GM23248 (cell line): ENCODE data around the gene LMAN2. TPM values are rescaled to one million over a fixed set of nuclear protein-coding genes. Genes with fewer than 3 reads are reported as not detected.

Experiments used
- DNase-seq: peaks from one replicate; pipeline ENCODE4 v3.0.0-alpha.2; 2015
- H2AFZ ChIP-seq: fragments of 200-600 bp; sonication (generic); 2 replicates; pipeline ENCODE4 v1.6.1; 2016; ENCODE audit warnings: antibody characterized with exemption
- H3F3A ChIP-seq: fragments of 200-600 bp; sonication (generic); 2 replicates; pipeline ENCODE4 v1.6.1; 2016; ENCODE audit warnings: mild to moderate bottlenecking, antibody characterized with exemption, mixed run types; ENCODE audit not compliant: insufficient read depth
- H3K27ac ChIP-seq: fragments of 200-600 bp; sonication (generic); 2 replicates; pipeline ENCODE4 v1.5.1; 2016; ENCODE audit warnings: mild to moderate bottlenecking
- H3K27me3 ChIP-seq: fragments of 200-600 bp; sonication (generic); replicated peaks from 2 replicates; pipeline ENCODE4 v1.6.1; 2016; ENCODE audit warnings: mild to moderate bottlenecking; ENCODE audit not compliant: insufficient read depth
- H3K36me3 ChIP-seq: fragments of 200-600 bp; sonication (generic); 2 replicates; pipeline ENCODE4 v1.6.1; 2016; ENCODE audit warnings: low read depth, mild to moderate bottlenecking
- H3K4me1 ChIP-seq: fragments of 200-600 bp; sonication (generic); 2 replicates; pipeline ENCODE4 v1.6.1; 2016; ENCODE audit warnings: mild to moderate bottlenecking; ENCODE audit not compliant: insufficient read depth
- H3K4me2 ChIP-seq: fragments of 200-600 bp; sonication (generic); one replicate; pipeline ENCODE4 v1.6.1; 2016; ENCODE audit warnings: mild to moderate bottlenecking; ENCODE audit not compliant: unreplicated experiment
- H3K4me3 ChIP-seq: fragments of 200-600 bp; sonication (generic); 2 replicates; pipeline ENCODE4 v1.5.1; 2016; ENCODE audit warnings: mild to moderate bottlenecking
- H3K79me2 ChIP-seq: fragments of 200-600 bp; sonication (generic); 2 replicates; pipeline ENCODE4 v1.6.1; 2016; ENCODE audit warnings: mild to moderate bottlenecking; ENCODE audit not compliant: insufficient read depth
- H3K9ac ChIP-seq: fragments of 200-600 bp; sonication (generic); 2 replicates; pipeline ENCODE4 v1.6.1; 2016; ENCODE audit warnings: mild to moderate bottlenecking
- H3K9me2 ChIP-seq: fragments of 200-600 bp; sonication (generic); 2 replicates; pipeline ENCODE4 v1.6.1; 2016; ENCODE audit warnings: mixed run types, mild to moderate bottlenecking, moderate library complexity; ENCODE audit not compliant: insufficient read depth
- H3K9me3 ChIP-seq: fragments of 200-600 bp; sonication (generic); one replicate; pipeline ENCODE4 v1.6.1; 2017; ENCODE audit warnings: low read depth
- H4K20me1 ChIP-seq: fragments of 200-600 bp; sonication (generic); 2 replicates; pipeline ENCODE4 v1.6.0; 2016; ENCODE audit not compliant: insufficient read depth
- EZH2 ChIP-seq: fragments of 200-600 bp; sonication (generic); IDR thresholded peaks from 2 replicates; pipeline ENCODE4 v1.6.1; 2018; ENCODE audit warnings: antibody characterized with exemption, mild to moderate bottlenecking; ENCODE audit not compliant: insufficient read depth, poor library complexity, severe bottlenecking
- EZH2phosphoT487 ChIP-seq: fragments of 200-600 bp; sonication (generic); IDR thresholded peaks from 2 replicates; pipeline ENCODE4 v1.6.1; 2018; ENCODE audit warnings: antibody characterized with exemption, moderate library complexity, mild to moderate bottlenecking, low read depth; ENCODE audit not compliant: insufficient read depth
- WGBS, 2 experiments: methylation state at CpG; one replicate each; pipeline ENCODE4 v1.1.6; 2015 to 2017; ENCODE audit warnings: low lambda C conversion rate in 2 of 2, low coverage in 1 of 2; ENCODE audit errors: missing lambda C conversion rate in 2 of 2; 5-methylcytosine and 5-hydroxymethylcytosine counted together
- in situ Hi-C: fragments of 300-500 bp; cut with MboI; formaldehyde crosslinking; loops from 2 replicates; pipeline ENCODE4 v1.15.0; 2020
- polyA plus RNA-seq: library from polyadenylated mRNA; unstranded; fragments of >200 nt; fragmentation: Nextera tagmentation; extraction: Ambion mirVana; gene quantifications from 2 replicates; pipeline ENCODE4 v1.2.1, GENCODE V29; 2016
- total RNA-seq: library from RNA; depleted of rRNA; stranded (reverse); fragments of >200 nt; shearing (Covaris generic); gene quantifications from 2 replicates; pipeline ENCODE4 v1.2.3, GENCODE V29; 2014

The LMAN2 gene
- total and polyA plus RNA-seq, 2 experiments from 2014 or later = 303 to 313 TPM

- H2AFZ ChIP-seq = 0 out of 2 replicates have a peak overlapping the region, but pooled peaks have one; percentile 70
- no peaks in the 10 kb centered on the region for H3K9me3 ChIP-seq
- peak; percentile 94 for DNase-seq
- H3K4me1 ChIP-seq = peaks cover 9% of the 10 kb centered on the region; the same call in 1 of the 2 replicates
- no peaks in the 10 kb centered on the region for H3K36me3 ChIP-seq
- WGBS, 2 experiments = 11 to 19% methylated on average over 19 to 39 of the region's 42 CpGs
- H3K79me2 ChIP-seq = no peaks in the 10 kb centered on the region
- H3K4me2 ChIP-seq = no peak overlapping the region
- no peak overlapping the region for H3K27ac ChIP-seq
- no peak overlapping the region for H3K9ac ChIP-seq
- TF ChIP-seq EZH2 (no peak), EZH2phosphoT487 (no peak)
- no peaks in the 10 kb centered on the region for H4K20me1 ChIP-seq
- H3K27me3 ChIP-seq = no peaks in the 10 kb centered on the region
- no peaks in the 10 kb centered on the region for H3K9me2 ChIP-seq
- H3F3A ChIP-seq = no peaks in the 10 kb centered on the region
- peak overlapping the region; percentile 64 for H3K4me3 ChIP-seq
- in situ Hi-C loops = no loop called here
These were observed 19.1 kb upstream of the LMAN2 start for GRCh38 chr5:177370488-177371119.

- H3K27me3 ChIP-seq = no peaks in the 10 kb centered on the region
- no peaks in the 10 kb centered on the region for H3K9me3 ChIP-seq
- H3F3A ChIP-seq = no peaks in the 10 kb centered on the region
- DNase-seq = no peak
- no peak overlapping the region for H3K27ac ChIP-seq
- H3K4me3 ChIP-seq = no peak overlapping the region
- no peak overlapping the region for H3K9ac ChIP-seq
- no peaks in the 10 kb centered on the region for H4K20me1 ChIP-seq
- WGBS, 2 experiments = 67 to 68% methylated on average over 11 of the region's 11 CpGs
- H3K79me2 ChIP-seq = no peaks in the 10 kb centered on the region
- no peaks in the 10 kb centered on the region for H3K9me2 ChIP-seq
- no peaks in the 10 kb centered on the region for H3K36me3 ChIP-seq
- peaks cover 9% of the 10 kb centered on the region; the same call in 1 of the 2 replicates for H3K4me1 ChIP-seq
- in situ Hi-C loops = no loop called here
- H2AFZ ChIP-seq = no peak overlapping the region
- no peak for TF ChIP-seq EZH2
- no peak for TF ChIP-seq EZH2phosphoT487
- no peak overlapping the region for H3K4me2 ChIP-seq
These were observed 18.4 kb upstream of the LMAN2 start for GRCh38 chr5:177369645-177370440.

- TF ChIP-seq EZH2 (no peak), EZH2phosphoT487 (no peak)
These were observed 17.6 kb upstream of the LMAN2 start for GRCh38 chr5:177368869-177369644.

More at GRCh38 chr5:177368869-177369644, 17.6 kb upstream of the LMAN2 start:
- Histone ChIP-seq H3K4me3 (no peak overlapping the region), H3F3A (no peaks in the 10 kb centered on the region), H3K79me2 (no peaks in the 10 kb centered on the region), H3K4me1 (peaks cover 10% of the 10 kb centered on the region), H3K27ac (no peak overlapping the region), H2AFZ (no peak overlapping the region), H3K9ac (no peak overlapping the region), H3K9me2 (no peaks in the 10 kb centered on the region), H4K20me1 (no peaks in the 10 kb centered on the region), H3K27me3 (no peaks in the 10 kb centered on the region), H3K9me3 (no peaks in the 10 kb centered on the region), H3K36me3 (no peaks in the 10 kb centered on the region), H3K4me2 (no peak overlapping the region)
- WGBS, 2 experiments = 56 to 70% methylated on average over 5 of the region's 5 CpGs
- in situ Hi-C loops = no loop called here
- DNase-seq = peak; percentile 65
